GM21529 (cell line): ENCODE data around the gene MT1B.

Experiments
- ATAC-seq: cut with Tn5 transposase; IDR thresholded peaks from one replicate; pipeline ENCODE4 v1.9.1; 2021; ENCODE audit not compliant: unreplicated experiment

Gene MT1B

DNA sequence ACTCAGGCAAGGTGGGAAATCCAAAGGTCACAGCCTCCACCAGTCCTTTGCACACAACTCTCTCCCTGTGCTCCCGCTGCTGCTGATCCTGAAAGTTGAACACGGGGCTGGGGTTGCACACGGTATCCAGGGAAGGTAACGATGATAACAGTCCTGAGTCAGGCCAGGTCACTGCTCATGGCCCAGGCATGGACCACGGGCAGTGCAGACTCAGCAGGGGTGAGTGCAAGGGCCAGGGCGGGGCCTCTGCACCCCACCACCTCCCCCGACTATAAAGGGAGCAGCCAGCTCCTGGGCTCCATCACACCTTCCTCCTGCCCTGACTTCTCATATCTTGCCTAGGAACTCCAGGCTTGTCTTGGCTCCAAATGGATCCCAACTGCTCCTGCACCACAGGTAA, at the start of gene MT1B:
MT1B (plus strand) TSS at position 301 of the 400 bp plus-strand sequence; CDS start at position 369, 68 bp downstream.
- ATAC-seq = no peak

- ATAC-seq = no peak
Observed at GRCh38 chr16:56603589-56603988, 48.1 kb upstream of the MT1B start.

DNA sequence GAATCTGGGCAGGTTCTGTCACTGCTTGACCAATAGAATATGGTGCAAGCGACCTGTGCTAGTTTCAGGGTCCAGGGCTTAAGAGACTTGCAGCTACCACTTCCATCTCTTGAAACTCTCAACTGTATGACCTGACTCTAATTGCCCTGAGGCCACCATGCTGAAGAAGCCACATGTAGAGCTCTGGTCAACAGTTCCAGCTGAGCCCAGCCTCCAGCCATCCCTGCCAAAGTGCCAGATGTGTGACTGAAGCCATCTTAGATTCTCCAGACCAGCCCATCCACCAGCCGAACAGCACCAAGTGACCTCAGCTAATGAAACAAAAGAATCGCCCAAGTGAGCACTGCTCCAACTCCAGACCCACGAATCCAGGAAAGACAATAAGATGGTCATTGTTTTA, 46.7 kb upstream of the MT1B start:
- ATAC-seq = no peak

DNA sequence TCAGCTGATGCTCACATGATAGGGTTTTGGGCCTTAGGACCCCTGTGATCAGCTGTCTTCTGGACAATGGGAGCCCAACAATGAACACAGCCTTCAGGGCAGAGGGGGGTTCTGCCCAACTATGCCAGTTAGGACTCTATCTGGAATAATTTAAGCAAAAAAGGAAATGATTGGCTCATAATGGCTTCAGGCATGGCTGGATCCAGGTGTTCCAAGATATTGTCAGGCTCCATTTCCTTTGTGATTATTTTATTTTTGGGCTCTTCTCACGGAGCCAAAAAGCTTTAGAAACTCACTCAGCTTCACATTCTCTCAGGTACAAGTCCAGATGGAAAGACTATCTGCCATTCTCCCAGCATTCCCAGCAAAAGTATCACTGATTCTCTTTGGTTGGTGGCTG, 46.2 kb upstream of the MT1B start:
- no peak for ATAC-seq

DNA sequence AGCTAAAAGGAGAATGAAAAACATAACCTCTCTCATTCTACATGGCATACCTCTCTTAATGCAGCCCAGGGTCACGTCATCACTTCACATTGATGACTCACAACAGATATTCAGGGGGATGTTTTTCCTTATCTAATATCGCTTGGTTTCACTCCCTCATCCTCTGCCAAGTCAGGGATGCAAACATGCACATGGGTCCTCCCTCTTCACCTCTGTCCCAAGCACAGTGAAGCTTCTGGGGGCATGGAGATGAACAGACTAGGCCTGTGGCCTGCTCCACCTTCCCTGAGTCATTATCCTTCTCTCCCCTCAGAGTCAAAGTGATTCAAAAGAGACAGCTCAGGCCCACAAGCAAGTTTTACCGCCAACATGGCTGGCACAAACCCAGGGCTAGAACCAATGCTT, 45.6 kb upstream of the MT1B start:
- ATAC-seq = no peak

- ATAC-seq = no peak
Observed at GRCh38 chr16:56606476-56607108, 45.1 kb upstream of the MT1B start.

- no peak for ATAC-seq
Observed at GRCh38 chr16:56607109-56607618, 44.5 kb upstream of the MT1B start.

DNA sequence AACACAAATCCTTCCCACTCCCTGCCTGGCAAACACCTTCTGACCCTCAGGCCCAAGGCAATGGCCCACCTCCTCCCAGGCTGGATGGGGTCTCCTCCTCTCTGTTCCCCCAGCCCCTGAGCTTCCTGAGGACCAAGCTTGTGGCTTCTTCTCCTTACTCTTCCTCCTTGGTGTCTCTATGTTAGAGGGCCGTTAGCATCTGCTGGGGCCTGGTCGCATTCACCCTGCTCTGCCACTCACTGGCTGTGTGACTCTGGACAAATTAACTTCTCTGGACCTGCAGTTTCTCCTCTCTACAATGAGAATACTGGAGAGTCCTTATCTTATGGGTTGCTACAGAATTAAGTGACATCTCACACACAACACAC, 44.0 kb upstream of the MT1B start:
- no peak for ATAC-seq

GRCh38 chr16:56608043-56608875, 43.4 kb upstream of the MT1B start, which contains the start of gene MT2A:
MT2A (plus strand) TSS chr16:56608584; CDS start chr16:56608656, 72 bp downstream.
- ATAC-seq = peak; percentile 86

DNA sequence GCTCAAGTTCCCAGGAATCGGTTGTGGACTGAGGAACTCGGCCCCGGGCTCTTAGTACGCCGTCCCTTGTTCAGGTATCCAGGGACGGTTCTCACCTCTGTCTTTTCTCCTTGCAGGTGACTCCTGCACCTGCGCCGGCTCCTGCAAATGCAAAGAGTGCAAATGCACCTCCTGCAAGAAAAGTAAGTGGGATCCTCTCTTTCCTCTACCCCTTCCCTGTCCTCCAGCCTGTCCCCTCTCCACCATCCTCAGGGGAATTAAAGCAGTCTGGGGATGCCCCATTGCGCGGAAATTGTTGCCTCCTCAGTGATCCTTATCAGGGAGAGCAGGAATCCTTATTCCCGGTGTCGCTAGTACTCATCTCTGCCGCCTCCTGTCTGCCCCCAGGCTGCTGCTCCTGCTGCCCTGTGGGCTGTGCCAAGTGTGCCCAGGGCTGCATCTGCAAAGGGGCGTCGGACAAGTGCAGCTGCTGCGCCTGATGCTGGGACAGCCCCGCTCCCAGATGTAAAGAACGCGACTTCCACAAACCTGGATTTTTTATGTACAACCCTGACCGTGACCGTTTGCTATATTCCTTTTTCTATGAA, 42.7 kb upstream of the MT1B start:
- ATAC-seq = no peak

DNA sequence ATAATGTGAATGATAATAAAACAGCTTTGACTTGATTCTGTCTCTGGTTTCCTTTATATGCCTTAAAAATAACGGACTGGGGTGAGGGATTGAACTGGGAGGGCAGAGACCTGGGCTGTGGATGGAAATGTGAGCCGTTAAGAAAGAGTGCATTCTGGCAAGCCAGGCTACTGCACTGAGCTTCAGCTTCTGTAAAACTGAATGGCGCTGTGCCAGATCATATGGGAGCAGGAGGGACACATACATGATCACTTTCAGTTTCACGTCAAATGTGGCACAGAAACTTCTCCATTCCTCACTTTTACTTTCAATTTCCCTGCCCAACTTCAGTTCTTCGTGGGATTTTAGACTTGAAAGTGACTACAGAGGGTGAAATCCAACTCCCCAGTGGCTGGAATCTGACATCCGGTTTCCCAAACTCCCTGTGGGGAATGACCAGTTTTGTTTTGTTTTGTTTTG, 42.2 kb upstream of the MT1B start:
- ATAC-seq = peak; percentile 41

DNA sequence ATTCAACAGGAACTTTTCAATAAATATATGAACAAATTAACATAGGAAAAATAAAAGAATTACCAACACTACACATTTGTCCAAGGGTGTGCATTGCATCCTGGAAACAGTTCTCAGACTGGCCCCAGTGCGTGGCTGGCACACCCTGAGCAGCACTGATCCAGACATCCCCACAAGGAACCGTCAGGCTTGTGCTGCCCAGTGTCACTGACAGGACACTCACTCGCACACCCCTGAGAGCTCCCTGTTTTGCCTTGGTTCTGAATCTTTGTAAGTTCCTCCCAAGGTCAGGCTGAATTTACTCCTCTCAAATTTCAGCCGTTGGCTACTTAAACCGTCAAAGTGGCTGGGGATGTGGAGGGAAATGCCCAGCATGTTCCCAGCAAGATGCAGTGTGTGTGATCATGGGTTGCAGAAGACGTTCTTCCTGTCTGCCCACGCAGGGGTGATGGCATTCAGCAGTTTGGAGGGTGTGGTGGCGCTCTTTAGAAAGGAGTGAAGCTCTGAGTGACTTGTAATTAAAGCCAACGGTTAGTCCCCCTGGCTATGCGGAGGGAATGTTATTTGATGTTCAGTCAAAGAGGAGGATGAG, 41.6 kb upstream of the MT1B start:
- peak; percentile 23 for ATAC-seq

DNA sequence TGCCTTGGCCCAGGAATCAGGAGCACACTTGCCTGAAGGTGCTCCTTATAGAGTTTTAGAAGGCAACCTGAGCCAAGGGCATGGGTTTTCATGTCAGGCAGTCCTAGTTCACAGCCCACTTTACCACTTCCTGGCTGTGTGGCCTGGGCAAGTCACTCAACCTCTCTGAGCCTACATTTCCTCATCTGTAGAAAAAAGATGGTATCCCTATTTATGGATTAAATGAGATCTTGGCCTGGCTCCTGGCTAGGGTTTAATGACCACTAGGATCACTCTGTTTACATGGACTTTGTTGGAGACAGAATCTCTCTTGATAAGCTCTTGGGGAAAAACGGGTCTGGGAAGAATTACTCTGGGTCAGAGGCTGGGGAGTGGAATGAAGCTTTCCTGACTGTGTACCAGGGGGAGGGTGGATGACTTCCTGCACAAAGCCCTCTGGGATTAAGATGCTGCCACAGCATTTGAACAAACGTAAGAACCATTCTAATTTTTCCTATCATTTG, 41.0 kb upstream of the MT1B start:
- ATAC-seq = no peak

- ATAC-seq = no peak
Observed at GRCh38 chr16:56611281-56611833, 40.3 kb upstream of the MT1B start.

DNA sequence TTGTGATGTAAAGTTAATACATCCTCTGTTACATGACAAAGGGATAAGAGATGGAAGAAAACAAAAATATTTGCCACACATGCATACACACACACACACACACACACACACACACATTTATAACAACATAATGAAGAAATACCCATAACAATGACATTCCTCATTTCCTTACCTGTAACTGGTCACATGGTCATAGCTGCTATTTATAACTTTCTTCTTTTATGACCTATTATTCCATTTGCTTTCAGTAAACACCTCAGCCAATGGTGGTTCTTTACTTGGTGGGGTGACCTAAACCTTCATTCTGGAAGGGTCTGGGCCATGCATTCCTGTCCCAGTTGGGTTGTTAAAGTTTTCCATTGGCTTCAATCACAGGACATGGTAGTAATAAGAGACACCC, 38.0 kb upstream of the MT1B start:
- ATAC-seq = no peak

DNA sequence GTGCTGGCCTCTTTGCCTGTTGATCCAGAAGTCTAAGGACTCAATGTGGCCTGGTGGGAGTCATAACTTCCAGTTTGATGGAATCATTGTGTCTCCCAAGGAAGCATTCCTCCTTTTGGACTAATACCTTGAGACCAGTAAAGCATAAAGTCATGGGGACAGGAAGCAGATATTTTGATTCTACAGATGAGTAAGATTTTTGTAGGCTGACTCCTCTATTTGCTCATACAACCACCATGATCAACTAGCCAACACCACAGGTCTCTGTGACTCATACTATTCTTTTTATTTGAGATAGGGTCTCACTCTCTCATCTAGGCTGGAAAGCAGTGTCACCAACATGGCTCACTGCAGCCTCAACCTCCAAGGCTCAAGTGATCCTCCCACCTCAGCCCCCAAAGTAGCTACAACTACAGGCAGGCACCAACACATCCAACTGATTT, 37.1 kb upstream of the MT1B start:
- ATAC-seq = no peak

DNA sequence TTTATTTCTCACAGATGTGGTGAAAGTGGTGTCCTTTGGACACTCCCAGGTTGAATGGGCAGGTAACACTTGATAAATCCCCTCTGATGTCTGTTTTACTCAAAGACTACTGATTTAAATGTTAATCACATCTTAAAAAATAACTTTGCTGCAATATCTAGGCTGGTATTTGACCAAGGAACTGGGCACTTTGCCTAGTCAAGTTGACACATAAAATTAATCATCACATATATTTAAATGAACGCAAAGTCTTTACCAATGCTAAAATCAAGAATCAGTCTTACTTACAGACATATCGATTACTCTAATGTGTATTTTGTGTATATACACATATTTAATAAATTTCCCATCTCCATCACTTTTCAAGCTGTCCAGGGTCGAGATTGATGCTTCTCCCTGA, 36.3 kb upstream of the MT1B start:
- no peak for ATAC-seq

GRCh38 chr16:56616608-56617211, 35.0 kb upstream of the MT1B start:
- ATAC-seq = no peak

GRCh38 chr16:56617212-56618085, 34.2 kb upstream of the MT1B start:
- no peak for ATAC-seq
